ENCODE results near the gene IL1F10. TPM values are rescaled to one million over a fixed set of nuclear protein-coding genes. Genes with fewer than 3 reads are reported as not detected.

The IL1F10 gene
- total RNA-seq, 2 donors from 2014 or later, result not detected

GRCh38 chr2:113119111-113119510 is 51.3 kb downstream of the IL1F10 start:
- DNase-seq (ENCODE audit: low spot score), result no peak
- Histone ChIP-seq H3K27me3 (replicated peaks; ENCODE audit: insufficient read depth) (no peaks in the 10 kb centered on the region), H3K27ac (no peak overlapping the region), H3K4me3 (no peak overlapping the region), H3K9me3 (no peaks in the 10 kb centered on the region), H3K4me1 (replicated peaks) (peaks cover 2% of the 10 kb centered on the region), H3K36me3 (no peaks in the 10 kb centered on the region)
- intact Hi-C loops (cut with DNase I), result no loop called here
- no peak for TF ChIP-seq POLR2AphosphoS5 (IDR thresholded peaks at IDR 0.05)
- no peak for TF ChIP-seq POLR2A (IDR thresholded peaks at IDR 0.05)
- no peak for TF ChIP-seq CTCF (IDR thresholded peaks at IDR 0.05)
- WGBS, result 88% methylated on average over 2 of the region's 2 CpGs

- Histone ChIP-seq H3K4me1 (replicated peaks) (peaks cover 2% of the 10 kb centered on the region), H3K9me3 (no peaks in the 10 kb centered on the region), H3K27me3 (replicated peaks; ENCODE audit: insufficient read depth) (no peaks in the 10 kb centered on the region), H3K36me3 (no peaks in the 10 kb centered on the region), H3K4me3 (no peak overlapping the region), H3K27ac (no peak overlapping the region)
- DNase-seq (ENCODE audit: low spot score), result no peak
- intact Hi-C loops (cut with DNase I), result no loop called here
- WGBS, result 64% methylated on average over 3 of the region's 3 CpGs
- TF ChIP-seq POLR2A (IDR thresholded peaks at IDR 0.05), result no peak
- TF ChIP-seq CTCF (IDR thresholded peaks at IDR 0.05), result no peak
- TF ChIP-seq POLR2AphosphoS5 (IDR thresholded peaks at IDR 0.05), result no peak
Observed at GRCh38 chr2:113120861-113121260, 53.1 kb downstream of the IL1F10 start.

GRCh38 chr2:113122364-113122763 is 54.6 kb downstream of the IL1F10 start:
- 47% methylated on average over 4 of the region's 4 CpGs for WGBS
- Histone ChIP-seq H3K9me3 (no peaks in the 10 kb centered on the region), H3K36me3 (no peaks in the 10 kb centered on the region), H3K4me1 (replicated peaks) (peaks cover 2% of the 10 kb centered on the region), H3K27me3 (replicated peaks; ENCODE audit: insufficient read depth) (no peaks in the 10 kb centered on the region), H3K4me3 (no peak overlapping the region), H3K27ac (no peak overlapping the region)
- TF ChIP-seq POLR2AphosphoS5 (IDR thresholded peaks at IDR 0.05), result no peak
- TF ChIP-seq CTCF (IDR thresholded peaks at IDR 0.05), result no peak
- TF ChIP-seq POLR2A (IDR thresholded peaks at IDR 0.05), result no peak
- no peak for DNase-seq (ENCODE audit: low spot score)
- intact Hi-C loops (cut with DNase I), result no loop called here

- H3K4me1 ChIP-seq (replicated peaks), result no peaks in the 10 kb centered on the region
- no peak overlapping the region for H3K4me3 ChIP-seq
- intact Hi-C loops (cut with DNase I), result no loop called here
- no peaks in the 10 kb centered on the region for H3K27me3 ChIP-seq (replicated peaks; ENCODE audit: insufficient read depth)
- DNase-seq (ENCODE audit: low spot score), result no peak
- H3K27ac ChIP-seq, result no peak overlapping the region
- H3K36me3 ChIP-seq, result no peaks in the 10 kb centered on the region
- TF ChIP-seq CTCF (IDR thresholded peaks at IDR 0.05) (no peak), POLR2A (IDR thresholded peaks at IDR 0.05) (no peak), POLR2AphosphoS5 (IDR thresholded peaks at IDR 0.05) (no peak)
- H3K9me3 ChIP-seq, result no peaks in the 10 kb centered on the region
- WGBS, result 82% methylated on average over 3 of the region's 3 CpGs
Observed at GRCh38 chr2:113123726-113124125, 56.0 kb downstream of the IL1F10 start.

- Histone ChIP-seq H3K4me1 (replicated peaks) (no peaks in the 10 kb centered on the region), H3K27me3 (replicated peaks; ENCODE audit: insufficient read depth) (no peaks in the 10 kb centered on the region), H3K4me3 (no peak overlapping the region), H3K36me3 (no peaks in the 10 kb centered on the region), H3K27ac (no peak overlapping the region), H3K9me3 (no peaks in the 10 kb centered on the region)
- DNase-seq (ENCODE audit: low spot score), result no peak
- TF ChIP-seq POLR2AphosphoS5 (IDR thresholded peaks at IDR 0.05) (no peak), POLR2A (IDR thresholded peaks at IDR 0.05) (no peak), CTCF (IDR thresholded peaks at IDR 0.05) (no peak)
- WGBS, result 69% methylated on average over 12 of the region's 12 CpGs
- intact Hi-C loops (cut with DNase I), result no loop called here
Observed at GRCh38 chr2:113124181-113124961, 56.6 kb downstream of the IL1F10 start.
